ENCODE results near the gene RNASEH2A. TPM values are rescaled to one million over a fixed set of nuclear protein-coding genes. Genes with fewer than 3 reads are reported as not detected.

The RNASEH2A gene
- total and polyA plus RNA-seq, 2 of the 4 experiments (the other 2 are of a cell fraction) = 34.9 to 44.6 TPM

GRCh38 chr19:12767666-12768065 lies 38.7 kb upstream of the RNASEH2A start:
- ATAC-seq (ENCODE audit: low read depth) = no peak
- no peak overlapping the region for H2AFZ ChIP-seq (replicated peaks; ENCODE audit: low read length, poor library complexity)
- in situ Hi-C loops (cut with MboI; ENCODE audit: low sequenced_read_pairs) = loop anchor here (5.0 kb wide), 1 partner anchor 35 kb away; the partner anchor contains the start of genes PRDX2 and THSD8
- no peak overlapping the region for H3K4ac ChIP-seq (ENCODE audit: low read depth, low read length)
- H2BK20ac ChIP-seq (ENCODE audit: low read depth, low read length) = no peak overlapping the region
- no peak overlapping the region for H4K91ac ChIP-seq (ENCODE audit: insufficient read depth, low read depth, low read length)
- H3K9me3 ChIP-seq (ENCODE audit: control insufficient read depth, insufficient read depth, low read length) = no peaks in the 10 kb centered on the region
- no peak overlapping the region for H2BK120ac ChIP-seq (ENCODE audit: low read depth, low read length)
- H3K4me1 ChIP-seq (ENCODE audit: control insufficient read depth, insufficient read depth, low read length) = no peaks in the 10 kb centered on the region
- H4K8ac ChIP-seq (ENCODE audit: low read depth in 2 of 2, low read length in 2 of 2) = no peak overlapping the region
- no peak for DNase-seq
- H3K14ac ChIP-seq (replicated peaks; ENCODE audit: low read depth, low read length) = no peak overlapping the region
- dilution Hi-C loops (cut with HindIII; ENCODE audit: low sequenced_read_pairs, unreplicated experiment) = no loop called here
- no TSS peak for BruUV-seq (replicated peaks)
- 95% methylated on average over 4 of the region's 15 CpGs; no CpG with 5 or more reads in 1 of the 2 experiments for WGBS, 2 experiments (ENCODE audit: extremely low coverage in 2 of 2, insufficient read length in 1 of 2)
- H3K56ac ChIP-seq (ENCODE audit: extremely low read depth, insufficient read depth, low read length) = no peak overlapping the region
- ChIA-PET CTCF (interaction anchor here (1.6 to 2.5 kb wide), 2 partner anchors 10 to 79 kb away, joined by 3 to 35 read pairs; no protein-coding TSS in a partner anchor), POLR2A (ENCODE audit: unreplicated experiment) (no interaction called here)
- H3K36me3 ChIP-seq (ENCODE audit: control insufficient read depth, insufficient read depth, low read length) = peaks cover 9% of the 10 kb centered on the region
- no peaks in the 10 kb centered on the region for H3K27me3 ChIP-seq (ENCODE audit: control insufficient read depth, insufficient read depth, low read length)
- H3K23ac ChIP-seq (ENCODE audit: low read depth, low read length) = no peak overlapping the region
- no peak overlapping the region for H2BK15ac ChIP-seq (ENCODE audit: low read depth, low read length)
- no peak overlapping the region for H3K9ac ChIP-seq (ENCODE audit: low read depth, low read length)
- no peaks in the 10 kb centered on the region for H3K9me1 ChIP-seq (ENCODE audit: insufficient read depth, low read length)
- TF ChIP-seq USF2 (IDR thresholded peaks at IDR 0.05; ENCODE audit: low read depth, low read length) (no peak), CHD1 (IDR thresholded peaks at IDR 0.05; ENCODE audit: low read depth, low read length) (no peak), MAFK (IDR thresholded peaks at IDR 0.05; ENCODE audit: low read depth, low read length) (no peak), BHLHE40 (IDR thresholded peaks at IDR 0.05; ENCODE audit: low read depth, low read length) (no peak), POLR2A (IDR thresholded peaks at IDR 0.05; ENCODE audit: low read depth, low read length) (no peak), CEBPB (IDR thresholded peaks at IDR 0.05; ENCODE audit: low read depth, low read length) (no peak), SMC3 (IDR thresholded peaks at IDR 0.05; ENCODE audit: low read depth, low read length) (no peak), RCOR1 (IDR thresholded peaks at IDR 0.05; ENCODE audit: insufficient replicate concordance, low read length) (no peak)
- TF ChIP-seq, protein P1, sequence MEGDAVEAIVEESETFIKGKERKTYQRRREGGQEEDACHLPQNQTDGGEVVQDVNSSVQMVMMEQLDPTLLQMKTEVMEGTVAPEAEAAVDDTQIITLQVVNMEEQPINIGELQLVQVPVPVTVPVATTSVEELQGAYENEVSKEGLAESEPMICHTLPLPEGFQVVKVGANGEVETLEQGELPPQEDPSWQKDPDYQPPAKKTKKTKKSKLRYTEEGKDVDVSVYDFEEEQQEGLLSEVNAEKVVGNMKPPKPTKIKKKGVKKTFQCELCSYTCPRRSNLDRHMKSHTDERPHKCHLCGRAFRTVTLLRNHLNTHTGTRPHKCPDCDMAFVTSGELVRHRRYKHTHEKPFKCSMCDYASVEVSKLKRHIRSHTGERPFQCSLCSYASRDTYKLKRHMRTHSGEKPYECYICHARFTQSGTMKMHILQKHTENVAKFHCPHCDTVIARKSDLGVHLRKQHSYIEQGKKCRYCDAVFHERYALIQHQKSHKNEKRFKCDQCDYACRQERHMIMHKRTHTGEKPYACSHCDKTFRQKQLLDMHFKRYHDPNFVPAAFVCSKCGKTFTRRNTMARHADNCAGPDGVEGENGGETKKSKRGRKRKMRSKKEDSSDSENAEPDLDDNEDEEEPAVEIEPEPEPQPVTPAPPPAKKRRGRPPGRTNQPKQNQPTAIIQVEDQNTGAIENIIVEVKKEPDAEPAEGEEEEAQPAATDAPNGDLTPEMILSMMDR (conservative IDR thresholded peaks at IDR 0.05; ENCODE audit: low read depth, low read length) = no peak
- H3K27ac ChIP-seq (ENCODE audit: insufficient read depth, low read length) = no peak overlapping the region
- no peak overlapping the region for H3K4me3 ChIP-seq (ENCODE audit: insufficient read depth, low read depth, low read length)
- peaks cover 5% of the 10 kb centered on the region; the same call in 1 of the 2 replicates for H4K20me1 ChIP-seq (ENCODE audit: insufficient read depth, low read length)
- intact Hi-C loops (cut with micrococcal nuclease) = loop anchor here (2.0 kb wide), 1 partner anchor 79 kb away; no protein-coding TSS in a partner anchor
- H3K18ac ChIP-seq (ENCODE audit: low read depth, low read length) = no peak overlapping the region
- no peak overlapping the region for H4K5ac ChIP-seq (ENCODE audit: low read depth, low read length)
- no peaks in the 10 kb centered on the region for H3K79me1 ChIP-seq (ENCODE audit: low read depth in 1 of 2, low read length in 2 of 2)
- no peak overlapping the region for H3K4me2 ChIP-seq (ENCODE audit: low read depth, low read length)
- H2BK5ac ChIP-seq (ENCODE audit: low read depth, low read length, poor library complexity, severe bottlenecking) = no peak overlapping the region
- H2AK5ac ChIP-seq (ENCODE audit: low read depth, low read length) = no peak overlapping the region
- no peak overlapping the region for H2AK9ac ChIP-seq (replicated peaks; ENCODE audit: low read depth, low read length, poor library complexity)
